Stimulated activated effector memory CD8-positive, alpha-beta T cell treated with anti-CD3 and anti-CD28 coated beads, Interleukin-12 subunit alpha, Interleukin-12 subunit beta, amount 100 ng/mL, for 72 hours (primary cell): ENCODE measurements around the gene IFRD2.
"Not testable (repeated sequence)": the region's sequence is repeated elsewhere in the genome, so short reads cannot be mapped to it uniquely, and the experiment has no call there.

Experiments
- ATAC-seq: fragments of 150-1000 bp; cut with Tn5 transposase; 2 replicates; pipeline ENCODE4 v1.10.0; 2021
- DNase-seq, 2 donors: peaks; one replicate each; pipeline ENCODE4 v3.0.0; 2021 to 2022; ENCODE audit warnings: low spot score in 2 of 2
- H3K27ac Mint-ChIP-seq: one replicate; pipeline ENCODE4 v1.8.0; 2022; ENCODE audit warnings: mild to moderate bottlenecking, mixed read lengths
- H3K36me3 Mint-ChIP-seq: one replicate; pipeline ENCODE4 v1.8.0; 2022; ENCODE audit warnings: mild to moderate bottlenecking, mixed read lengths
- H3K4me1 Mint-ChIP-seq: one replicate; pipeline ENCODE4 v1.8.0; 2022; ENCODE audit warnings: mixed read lengths
- H3K4me3 Mint-ChIP-seq: one replicate; pipeline ENCODE4 v1.8.0; 2022; ENCODE audit warnings: mild to moderate bottlenecking, mixed read lengths
- H3K9me3 Mint-ChIP-seq: one replicate; pipeline ENCODE4 v1.8.0; 2022; ENCODE audit warnings: mixed read lengths

IFRD2 gene

GRCh38 chr3:50319181-50319893 is 27.1 kb upstream of the IFRD2 start:
- Mint-ChIP-seq H3K4me3 (peak overlapping the region; percentile 78), H3K9me3 (no peaks in the 10 kb centered on the region), H3K27ac (no peak overlapping the region), H3K36me3 (peaks cover 10% of the 10 kb centered on the region), H3K4me1 (peaks cover 61% of the 10 kb centered on the region)
- DNase-seq (no peak), ATAC-seq (no peak)

DNA sequence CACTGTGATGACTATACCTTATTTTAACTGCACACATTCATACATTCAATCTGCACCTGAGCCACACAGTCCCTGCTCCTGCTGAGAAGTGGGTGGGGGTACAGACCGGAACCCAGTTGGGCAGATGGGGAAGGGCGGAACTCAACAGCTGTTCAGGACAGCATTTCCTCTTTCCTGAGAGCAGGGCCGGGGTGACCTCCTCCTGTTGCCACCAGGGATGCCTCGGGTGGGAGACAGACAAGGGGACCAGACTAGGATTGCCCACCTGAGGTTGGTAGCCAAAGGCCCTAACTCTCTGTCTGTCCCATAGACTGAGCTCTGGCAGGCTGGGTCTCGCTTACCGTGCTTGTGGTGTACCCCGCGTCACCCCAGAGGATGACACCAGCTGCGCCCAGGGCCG is 26.4 kb upstream of the IFRD2 start:
- H3K4me3 Mint-ChIP-seq, result no peak overlapping the region
- no peak overlapping the region for H3K27ac Mint-ChIP-seq
- H3K36me3 Mint-ChIP-seq, result peaks cover 10% of the 10 kb centered on the region

GRCh38 chr3:50318163-50318562 is 25.9 kb upstream of the IFRD2 start:
- Mint-ChIP-seq H3K27ac (no peak overlapping the region), H3K36me3 (peaks cover 10% of the 10 kb centered on the region), H3K9me3 (no peaks in the 10 kb centered on the region), H3K4me1 (peaks cover 54% of the 10 kb centered on the region), H3K4me3 (no peak overlapping the region)
- DNase-seq (no peak), ATAC-seq (no peak)

More for the DNA sequence above, 26.4 kb upstream of the IFRD2 start:
- Mint-ChIP-seq H3K9me3 (no peaks in the 10 kb centered on the region), H3K4me1 (peaks cover 59% of the 10 kb centered on the region)
- DNase-seq, result no peak
- ATAC-seq, result no peak

DNA sequence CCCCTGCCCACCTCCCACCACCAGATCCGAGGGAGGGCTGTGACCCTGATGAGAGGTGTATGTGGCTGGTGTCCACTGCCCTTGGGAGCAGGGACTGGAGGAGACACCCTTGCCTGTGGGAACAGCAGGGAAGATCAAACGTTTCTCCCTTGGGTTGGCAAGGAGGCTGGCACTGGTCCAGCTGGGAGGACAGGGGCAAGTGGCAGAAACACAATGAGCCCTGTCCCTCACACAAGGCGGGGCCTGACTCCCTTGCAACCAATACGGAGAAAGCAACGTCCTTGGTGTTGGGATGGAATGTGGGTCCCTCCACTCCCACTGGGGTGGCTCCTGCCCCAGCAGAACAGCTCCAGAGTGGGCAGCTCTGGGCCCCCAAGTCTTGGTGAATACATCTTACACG is 25.1 kb upstream of the IFRD2 start:
- Mint-ChIP-seq H3K4me1 (peaks cover 47% of the 10 kb centered on the region), H3K27ac (peak overlapping the region; percentile 95)
- no peak for DNase-seq

GRCh38 chr3:50316657-50317242 is 24.5 kb upstream of the IFRD2 start:
- H3K27ac Mint-ChIP-seq, result peak overlapping the region; percentile 95
- H3K4me1 Mint-ChIP-seq, result peaks cover 47% of the 10 kb centered on the region
- ATAC-seq (peak; percentile 86), DNase-seq (peak; percentile 57 to 84)
- peaks cover 10% of the 10 kb centered on the region for H3K36me3 Mint-ChIP-seq
- no peaks in the 10 kb centered on the region for H3K9me3 Mint-ChIP-seq
- peak overlapping the region; percentile 59 for H3K4me3 Mint-ChIP-seq

More for the DNA sequence above, 25.1 kb upstream of the IFRD2 start:
- ATAC-seq, result no peak
- Mint-ChIP-seq H3K9me3 (no peaks in the 10 kb centered on the region), H3K36me3 (peaks cover 10% of the 10 kb centered on the region), H3K4me3 (peak overlapping the region; percentile 59)

DNA sequence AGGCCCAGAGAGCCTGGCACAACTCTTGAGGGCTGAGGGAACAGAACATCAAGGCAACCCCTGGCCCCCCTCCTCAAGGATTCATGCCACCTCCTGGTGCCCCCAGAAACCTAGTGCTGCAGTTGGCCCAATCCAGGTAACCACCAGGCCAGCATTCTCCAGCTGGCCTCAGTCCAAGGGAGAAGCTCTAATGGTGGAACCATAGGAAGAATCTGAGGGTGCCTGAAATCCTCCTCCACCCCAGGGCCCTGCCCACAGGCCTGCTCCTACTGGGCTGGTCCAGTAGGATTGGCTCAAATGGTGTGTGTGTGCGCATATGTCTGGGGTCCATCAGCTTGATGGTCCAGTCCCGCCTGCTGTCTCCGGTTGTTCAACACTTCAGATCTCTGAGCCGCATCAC is 22.6 kb upstream of the IFRD2 start:
- Mint-ChIP-seq H3K4me1 (peaks cover 38% of the 10 kb centered on the region), H3K36me3 (peaks cover 10% of the 10 kb centered on the region), H3K27ac (peak overlapping the region; percentile 50), H3K4me3 (no peak overlapping the region), H3K9me3 (no peaks in the 10 kb centered on the region)
- DNase-seq (no peak), ATAC-seq (no peak)

- H3K4me3 Mint-ChIP-seq, result no peak overlapping the region
- H3K27ac Mint-ChIP-seq, result no peak overlapping the region
- H3K4me1 Mint-ChIP-seq, result peaks cover 34% of the 10 kb centered on the region
- DNase-seq (no peak), ATAC-seq (no peak)
- H3K36me3 Mint-ChIP-seq, result peaks cover 10% of the 10 kb centered on the region
- H3K9me3 Mint-ChIP-seq, result no peaks in the 10 kb centered on the region
These were observed 22.1 kb upstream of the IFRD2 start for GRCh38 chr3:50314342-50314741.

DNA sequence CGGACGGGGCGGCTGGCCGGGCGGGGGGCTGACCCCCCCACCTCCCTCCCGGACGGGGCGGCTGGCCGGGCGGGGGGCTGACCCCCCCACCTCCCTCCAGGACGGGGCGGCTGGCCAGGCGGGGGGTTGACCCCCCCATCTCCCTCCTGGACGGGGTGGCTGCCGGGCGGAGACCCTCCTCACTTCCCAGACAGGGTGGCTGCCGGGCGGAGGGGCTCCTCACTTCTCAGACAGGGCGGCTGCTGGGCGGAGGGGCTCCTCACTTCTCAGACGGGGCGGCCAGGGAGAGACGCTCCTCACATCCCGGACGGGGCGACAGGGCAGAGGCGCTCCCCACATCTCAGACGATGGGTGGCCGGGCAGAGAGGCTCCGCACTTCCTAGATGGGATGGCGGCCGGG is 19.8 kb upstream of the IFRD2 start:
- not testable (repeated sequence) for H3K4me3 Mint-ChIP-seq, ATAC-seq, H3K27ac Mint-ChIP-seq, DNase-seq, H3K9me3 Mint-ChIP-seq, H3K36me3 Mint-ChIP-seq
- peaks cover 17% of the 10 kb centered on the region for H3K4me1 Mint-ChIP-seq

DNA sequence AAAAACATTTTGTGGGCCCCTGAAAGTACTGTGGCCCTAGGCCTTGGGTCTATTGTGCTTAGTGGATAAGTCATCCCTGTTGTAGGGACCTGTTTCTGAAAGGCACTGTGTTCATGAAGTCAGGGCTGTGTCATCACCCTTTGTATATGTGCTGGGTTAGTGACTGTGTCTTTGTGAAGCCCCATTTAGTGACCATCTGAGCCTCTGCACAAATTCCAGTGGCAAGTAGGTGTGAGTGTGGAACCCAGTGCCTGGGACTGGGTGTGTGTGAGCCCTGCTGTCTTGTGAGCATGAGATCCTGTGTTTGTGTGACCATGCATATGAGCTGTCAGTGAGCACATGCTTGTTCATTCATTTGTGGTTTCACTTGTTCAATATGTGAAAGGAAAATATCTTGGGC is 12.4 kb upstream of the IFRD2 start:
- ATAC-seq (peak; percentile 78), DNase-seq (no peak)
- Mint-ChIP-seq H3K9me3 (no peaks in the 10 kb centered on the region), H3K4me3 (no peak overlapping the region), H3K4me1 (peaks cover 27% of the 10 kb centered on the region), H3K36me3 (no peaks in the 10 kb centered on the region), H3K27ac (no peak overlapping the region)

DNA sequence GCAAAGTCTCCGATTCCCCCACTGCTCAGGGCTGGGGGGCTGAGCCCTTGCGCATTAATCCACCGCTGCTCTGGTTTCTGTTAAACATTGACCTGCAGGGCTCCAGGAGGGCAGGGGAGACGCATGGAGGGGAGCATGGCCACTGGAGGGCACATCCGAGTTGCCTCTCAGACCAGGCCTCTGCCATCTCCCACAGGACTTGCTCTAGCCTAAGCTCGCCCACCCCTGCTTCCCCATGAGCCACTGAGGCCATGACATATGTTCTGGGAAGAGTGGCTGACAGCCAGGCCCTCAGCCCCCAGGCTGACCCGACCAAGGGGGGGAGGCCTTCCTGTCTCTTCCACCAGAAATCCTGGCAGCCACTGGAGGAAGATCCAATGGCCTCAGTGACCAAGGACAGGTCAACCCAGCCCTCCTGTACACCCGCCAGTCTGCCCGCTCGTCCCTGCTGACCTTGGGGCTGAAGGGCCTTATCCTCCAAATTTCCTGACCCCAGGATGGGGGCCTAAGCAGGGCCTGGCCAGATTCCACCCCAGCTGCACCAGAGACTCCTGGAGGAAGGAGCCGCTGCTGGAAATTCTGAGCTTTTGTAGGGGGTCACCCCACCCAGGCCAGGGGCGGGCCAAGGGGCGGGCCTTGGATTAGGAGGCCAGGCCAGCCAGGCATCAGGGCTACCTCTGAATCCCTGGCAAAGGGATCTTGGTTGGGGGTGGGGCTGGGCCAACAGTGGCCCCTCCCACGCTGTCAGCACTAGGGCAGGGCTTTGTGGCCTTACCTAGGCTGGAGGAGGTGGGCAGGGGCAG is 11.0 kb upstream of the IFRD2 start, which contains the start of gene HYAL1:
Gene HYAL1, minus strand, starts transcription at position 562 of the 803 bp plus-strand sequence. CDS start 618 bp downstream, outside the sequence.
- Mint-ChIP-seq H3K4me3 (no peak within 1 kb of the TSS), H3K9me3 (no peaks in the 10 kb centered on the region), H3K36me3 (peaks cover 7% of the 10 kb centered on the region), H3K27ac (peak within 1 kb of the TSS; percentile 34), H3K4me1 (peaks cover 30% of the 10 kb centered on the region)
- DNase-seq (no peak), ATAC-seq (no peak)

DNA sequence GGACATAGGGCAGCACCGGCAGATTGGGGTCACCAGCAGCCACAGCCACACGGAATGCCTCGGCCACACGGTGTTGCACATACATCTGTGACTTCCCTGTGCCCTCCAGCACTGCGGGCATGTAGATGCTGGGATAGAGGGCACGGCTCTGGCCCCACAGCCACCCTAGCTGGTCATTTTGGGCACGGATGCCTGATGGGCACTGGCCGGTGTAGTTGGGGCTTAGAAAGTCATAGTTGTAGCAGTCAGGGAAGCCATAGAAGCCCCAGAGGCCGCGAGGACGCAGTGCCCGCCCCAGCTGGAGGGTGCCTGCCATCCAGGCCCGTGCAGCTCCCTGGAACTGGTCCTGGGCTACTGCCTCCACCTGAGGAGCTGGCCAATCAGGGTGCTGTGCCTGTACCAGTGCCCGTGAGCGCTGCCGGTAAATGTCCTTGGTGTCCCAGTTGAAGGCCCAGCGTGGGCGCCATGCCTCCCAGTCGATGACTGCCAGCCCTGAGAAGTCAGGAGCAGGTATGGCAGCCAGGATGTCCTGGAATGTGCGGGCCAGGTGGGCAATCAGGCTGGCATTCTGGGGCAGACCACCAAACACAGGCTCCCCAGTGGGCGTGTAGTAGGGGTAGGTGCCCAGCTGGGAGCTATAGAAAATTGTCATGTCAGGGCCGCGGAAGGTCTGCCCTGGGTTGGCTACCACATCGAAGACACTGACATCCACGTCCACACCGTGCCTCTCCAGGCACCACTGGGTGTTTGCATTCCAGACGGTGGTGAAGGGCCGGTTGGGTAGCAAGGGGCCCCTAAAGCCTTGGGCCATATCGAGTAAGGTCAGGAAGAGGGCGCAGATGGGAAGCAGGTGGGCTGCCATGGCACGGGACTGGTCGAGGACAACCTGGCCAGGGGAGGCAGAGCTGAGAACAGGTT is 10.1 kb upstream of the IFRD2 start:
- DNase-seq (no peak), ATAC-seq (no peak)
- Mint-ChIP-seq H3K4me1 (peaks cover 39% of the 10 kb centered on the region), H3K27ac (peak overlapping the region; percentile 34), H3K9me3 (no peaks in the 10 kb centered on the region), H3K36me3 (peaks cover 7% of the 10 kb centered on the region), H3K4me3 (no peak overlapping the region)

- Mint-ChIP-seq H3K36me3 (peaks cover 7% of the 10 kb centered on the region), H3K4me3 (peak overlapping the region; percentile 98), H3K9me3 (no peaks in the 10 kb centered on the region), H3K4me1 (peaks cover 42% of the 10 kb centered on the region), H3K27ac (peak overlapping the region; percentile 97)
- ATAC-seq, result no peak
- DNase-seq, result no peak
These were observed 8.5 kb upstream of the IFRD2 start for GRCh38 chr3:50300681-50301254.

- peaks cover 7% of the 10 kb centered on the region for H3K36me3 Mint-ChIP-seq
- peak overlapping the region; percentile 97 for H3K27ac Mint-ChIP-seq
- peaks cover 45% of the 10 kb centered on the region for H3K4me1 Mint-ChIP-seq
- DNase-seq (no peak), ATAC-seq (peak; percentile 9)
- H3K4me3 Mint-ChIP-seq, result peak overlapping the region; percentile 98
- H3K9me3 Mint-ChIP-seq, result no peaks in the 10 kb centered on the region
These were observed 7.9 kb upstream of the IFRD2 start for GRCh38 chr3:50299929-50300680.

- peak overlapping the region; percentile 97 for H3K27ac Mint-ChIP-seq
These were observed 7.4 kb upstream of the IFRD2 start for GRCh38 chr3:50299638-50299928.

More at GRCh38 chr3:50299638-50299928, 7.4 kb upstream of the IFRD2 start:
- H3K36me3 Mint-ChIP-seq, result peaks cover 7% of the 10 kb centered on the region
- DNase-seq (no peak), ATAC-seq (no peak)
- H3K4me1 Mint-ChIP-seq, result peaks cover 42% of the 10 kb centered on the region
- H3K4me3 Mint-ChIP-seq, result peak overlapping the region; percentile 98
- no peaks in the 10 kb centered on the region for H3K9me3 Mint-ChIP-seq
